D721Med (cell line): ENCODE data around the gene SLC25A6.

ENCODE experiments used
- DNase-seq: peaks from one replicate; pipeline ENCODE4 v3.0.0; 2011; ENCODE audit warnings: low spot score; ENCODE audit not compliant: insufficient read length
- FAIRE-seq: peaks from 2 replicates; lab custom pipeline; 2011; peaks lifted over from hg19 to GRCh38; lab: Jason Lieb, UNC
- CTCF ChIP-seq: IDR thresholded peaks from 2 replicates; pipeline ENCODE4 v1.5.1; 2012; ENCODE audit warnings: mild to moderate bottlenecking, control low read depth; ENCODE audit not compliant: insufficient read depth; ENCODE audit errors: missing control alignments

Gene SLC25A6

DNA sequence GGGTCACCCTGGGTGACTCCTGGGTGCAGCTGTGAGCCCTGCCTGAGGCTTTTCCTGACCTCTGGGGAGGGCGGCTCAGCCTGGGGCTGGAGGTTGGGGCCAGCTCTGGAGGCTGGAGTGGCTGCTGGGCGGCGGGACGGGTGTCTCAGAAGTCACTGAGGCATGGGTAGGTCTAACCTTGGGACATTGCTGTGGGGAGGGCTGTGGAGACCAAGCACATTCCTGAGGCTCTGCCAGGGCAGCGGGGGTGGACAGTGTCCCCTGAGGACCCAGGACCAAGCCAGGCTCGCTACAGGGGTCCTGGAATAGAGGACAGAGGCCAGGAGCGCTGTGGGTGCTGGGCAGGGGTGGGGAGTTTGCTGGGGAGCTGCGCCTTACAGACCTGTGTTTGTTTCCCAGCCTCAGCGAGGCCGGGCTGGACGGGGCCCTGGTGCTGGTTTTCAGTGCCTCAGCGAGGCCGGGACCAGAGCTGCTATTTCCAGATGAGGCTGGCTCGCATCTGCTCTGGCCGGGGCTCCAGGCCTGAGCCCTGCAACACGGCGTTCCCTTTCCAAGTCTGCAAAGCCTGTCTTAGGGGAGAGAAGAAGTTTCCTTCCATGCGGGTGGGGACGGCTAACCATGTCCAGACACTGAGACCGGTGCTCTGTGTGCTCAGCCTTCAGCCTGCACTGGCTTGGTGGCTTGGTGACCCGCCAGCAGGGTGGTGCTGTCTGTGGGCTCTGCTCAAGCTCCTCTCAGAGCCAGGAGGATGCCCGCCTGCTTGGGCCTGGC is 3.0 kb upstream of the SLC25A6 start:
- TF ChIP-seq CTCF, result no peak
- DNase-seq, result no peak
- no peak for FAIRE-seq

GRCh38 chrX:1393871-1394615 is 2.1 kb upstream of the SLC25A6 start:
- DNase-seq (no peak), FAIRE-seq (no peak)
- no peak for TF ChIP-seq CTCF

- no peak for FAIRE-seq
- TF ChIP-seq CTCF, result no peak
- no peak for DNase-seq
Measured at GRCh38 chrX:1392376-1393068, 609 bp upstream of the SLC25A6 start.

DNA sequence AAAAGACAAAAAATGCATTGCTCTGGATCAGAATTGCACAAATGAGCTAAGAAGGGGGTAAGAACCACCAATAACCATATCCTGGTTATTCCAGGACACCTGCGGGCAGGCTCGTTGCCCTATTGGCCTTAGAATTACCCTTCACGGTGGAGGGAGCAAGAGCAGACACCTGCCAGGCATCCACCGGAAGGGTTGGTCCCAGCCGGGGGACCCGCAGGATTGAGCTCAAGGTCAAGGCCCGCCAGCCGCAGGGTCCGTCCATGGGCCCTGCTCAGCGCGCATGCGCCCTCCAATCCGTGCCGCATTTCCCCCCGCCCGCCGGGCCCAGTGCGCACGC is 575 bp downstream of the SLC25A6 start:
- DNase-seq (peak; percentile 44), FAIRE-seq (no peak)
- TF ChIP-seq CTCF, result no peak

GRCh38 chrX:1390621-1391369 is 1.1 kb downstream of the SLC25A6 start:
- no peak for DNase-seq
- no peak for TF ChIP-seq CTCF
- FAIRE-seq, result no peak

GRCh38 chrX:1389993-1390285 is 2.0 kb downstream of the SLC25A6 start:
- FAIRE-seq (no peak), DNase-seq (no peak)
- TF ChIP-seq CTCF, result no peak
